B cell (primary cell): ENCODE results near the gene PRKCH. TPM values are rescaled to one million over a fixed set of nuclear protein-coding genes. Genes with fewer than 3 reads are reported as not detected.

Experiments used
- ATAC-seq: fragments of 200-7000 bp; cut with Tn5 transposase; one replicate; pipeline ENCODE4 v1.10.0; 2021; ENCODE audit warnings: low read depth, mild to moderate bottlenecking, moderate number of reproducible peaks, moderate library complexity
- CTCF ChIA-PET: fragments of 350-600 bp; sonication (Branson Sonifier 250); formaldehyde crosslinking; loops from one replicate; lab custom pipeline; 2021; ENCODE audit warnings: antibody characterized with exemption, inconsistent platforms; lab: Charles Lee
- POLR2A ChIA-PET: fragments of 350-600 bp; sonication (Branson Sonifier 250); formaldehyde crosslinking; loops from one replicate; lab custom pipeline; 2021; ENCODE audit warnings: antibody characterized with exemption; lab: Charles Lee
- DNase-seq: peaks from one replicate; pipeline ENCODE4 v3.0.0; 2013
- H2AFZ ChIP-seq: 2 replicates; pipeline ENCODE4 v1.6.1; 2012; ENCODE audit warnings: mild to moderate bottlenecking, low read depth, low read length; ENCODE audit not compliant: insufficient read depth, poor library complexity, severe bottlenecking
- H3K27ac ChIP-seq, 2 donors: 1 replicate in 1 of 2; 2 replicates in 1 of 2; pipeline ENCODE4 v1.5.1; 2012 to 2013; ENCODE audit warnings: low read length in 2 of 2, mild to moderate bottlenecking in 2 of 2, moderate library complexity in 1 of 2
- H3K27me3 ChIP-seq, 4 experiments: fragments of 200-600 bp in 1 of 4; sonication (generic) in 1 of 4; replicated peaks in 1 of 4; 1 replicate in 2 of 4; 2 replicates in 2 of 4; pipeline versions ENCODE4 v1.6.1 to v1.7.0; 2013 to 2016; ENCODE audit warnings: low read length in 3 of 4, mild to moderate bottlenecking in 2 of 4, mixed read lengths in 1 of 4, moderate library complexity in 1 of 4; ENCODE audit not compliant: insufficient read depth in 4 of 4, control insufficient read depth in 3 of 4; ENCODE audit errors: control extremely low read depth in 1 of 4
- H3K36me3 ChIP-seq, 2 experiments: replicated peaks in 1 of 2; 1 replicate in 1 of 2; 2 replicates in 1 of 2; pipeline versions ENCODE4 v1.6.1 to v1.7.1; 2013; ENCODE audit warnings: low read length in 1 of 2; ENCODE audit not compliant: insufficient read depth in 2 of 2, control insufficient read depth in 1 of 2; ENCODE audit errors: control extremely low read depth in 1 of 2, extremely low read depth in 1 of 2
- H3K4me1 ChIP-seq, 2 donors: fragments of 200-600 bp in 1 of 2; sonication (generic) in 1 of 2; 1 replicate in 1 of 2; 2 replicates in 1 of 2; pipeline versions ENCODE4 v1.5.1 to v1.6.1; 2013 to 2017; ENCODE audit warnings: low read length in 2 of 2; ENCODE audit not compliant: control insufficient read depth in 2 of 2, insufficient read depth in 2 of 2
- H3K4me2 ChIP-seq: replicated peaks from 2 replicates; pipeline ENCODE3; 2012; ENCODE audit warnings: mild to moderate bottlenecking, low read depth, low read length; ENCODE audit not compliant: poor library complexity, severe bottlenecking
- H3K4me3 ChIP-seq, 5 experiments: fragments of 200-600 bp in 1 of 5; sonication (generic) in 1 of 5; 1 replicate in 3 of 5; 2 replicates in 2 of 5; pipeline versions ENCODE4 v1.5.1 to v1.7.0; 2011 to 2016; ENCODE audit warnings: low read length in 4 of 5, mild to moderate bottlenecking in 4 of 5, low read depth in 2 of 5, control low read depth in 1 of 5, moderate library complexity in 1 of 5; ENCODE audit not compliant: insufficient read depth in 1 of 5; ENCODE audit errors: control extremely low read depth in 1 of 5, extremely low read depth in 1 of 5
- H3K79me2 ChIP-seq: fragments of 200-600 bp; sonication (generic); one replicate; pipeline ENCODE4 v1.6.0; 2016; ENCODE audit warnings: low read length; ENCODE audit not compliant: control insufficient read depth, insufficient read depth
- H3K9ac ChIP-seq: fragments of 200-600 bp; sonication (generic); 2 replicates; pipeline ENCODE4 v1.6.1; 2017; ENCODE audit warnings: mild to moderate bottlenecking, low read length, moderate library complexity
- H3K9me3 ChIP-seq, 3 donors: one replicate each; pipeline versions ENCODE4 v1.6.1 to v1.7.1; 2013; ENCODE audit warnings: low read length in 2 of 3; ENCODE audit not compliant: control insufficient read depth in 2 of 3, insufficient read depth in 1 of 3; ENCODE audit errors: control extremely low read depth in 1 of 3
- H4K20me1 ChIP-seq: 2 replicates; pipeline ENCODE4 v1.6.0; 2012; ENCODE audit warnings: mild to moderate bottlenecking, low read length; ENCODE audit not compliant: insufficient read depth, control insufficient read depth, poor library complexity, severe bottlenecking
- H3K27ac Mint-ChIP-seq: one replicate; pipeline ENCODE4 v1.8.0; 2021; ENCODE audit warnings: mixed read lengths
- H3K27me3 Mint-ChIP-seq: one replicate; pipeline ENCODE4 v1.8.0; 2021; ENCODE audit warnings: mixed read lengths
- H3K4me1 Mint-ChIP-seq: one replicate; pipeline ENCODE4 v1.8.0; 2021; ENCODE audit warnings: mixed read lengths
- H3K4me3 Mint-ChIP-seq: one replicate; pipeline ENCODE4 v1.8.0; 2021; ENCODE audit warnings: mixed read lengths
- H3K9me3 Mint-ChIP-seq: one replicate; pipeline ENCODE4 v1.8.0; 2022; ENCODE audit warnings: mixed read lengths; ENCODE audit not compliant: insufficient read depth
- EZH2 ChIP-seq: IDR thresholded peaks from 2 replicates; pipeline ENCODE4 v1.6.1; 2012; ENCODE audit warnings: borderline replicate concordance, low read depth, mild to moderate bottlenecking, moderate library complexity, low read length; ENCODE audit not compliant: insufficient read depth, poor library complexity, severe bottlenecking
- WGBS: methylation state at CpG from one replicate; pipeline ENCODE4 v1.1.5; 2013; ENCODE audit warnings: missing lambda C conversion rate; ENCODE audit not compliant: insufficient coverage; 5-methylcytosine and 5-hydroxymethylcytosine counted together
- intact Hi-C: fragments of 100-400 bp; cut with micrococcal nuclease; formaldehyde crosslinking; loops from one replicate; pipeline ENCODE4 v1.10.0; 2022
- polyA plus RNA-seq: library from polyadenylated mRNA; depleted of rRNA; stranded (reverse); fragments of >200 nt; gene quantifications from 2 replicates; pipeline ENCODE4 v1.2.3, GENCODE V29; 2012
- total RNA-seq, 2 donors: library from RNA; stranded (reverse); fragments of 120-200 nt in 1 of 2; gene quantifications; 1 replicate in 1 of 2; 2 replicates in 1 of 2; pipeline versions ENCODE4 v1.2.3 to v1.2.4, GENCODE V29; 2013 to 2022
- TF ChIP-seq, protein P1 (sequence below): fragments of 200-600 bp; IDR thresholded peaks from one replicate; pipeline ENCODE4 v1.8.0; 2022; ENCODE audit warnings: antibody characterized with exemption, mild to moderate bottlenecking

Gene PRKCH
- total and polyA plus RNA-seq, 2 donors (not counting 1 experiment from before 2014, with no cell fraction given): 2.0 to 5.0 TPM

GRCh38 chr14:61385002-61385685 is 63.8 kb downstream of the PRKCH start:
- peaks cover 0 to under 1% (median 0%) of the 10 kb centered on the region in 3 donors for H3K9me3 ChIP-seq
- H3K4me3 ChIP-seq: no peak overlapping the region
- no peak overlapping the region for H3K4me2 ChIP-seq
- H3K27ac ChIP-seq: no peak overlapping the region
- H3K27me3 ChIP-seq: no peaks in the 10 kb centered on the region
- ChIA-PET POLR2A (no interaction called here), CTCF (no interaction called here)
- H2AFZ ChIP-seq: no peak overlapping the region
- TF ChIP-seq, protein P1, sequence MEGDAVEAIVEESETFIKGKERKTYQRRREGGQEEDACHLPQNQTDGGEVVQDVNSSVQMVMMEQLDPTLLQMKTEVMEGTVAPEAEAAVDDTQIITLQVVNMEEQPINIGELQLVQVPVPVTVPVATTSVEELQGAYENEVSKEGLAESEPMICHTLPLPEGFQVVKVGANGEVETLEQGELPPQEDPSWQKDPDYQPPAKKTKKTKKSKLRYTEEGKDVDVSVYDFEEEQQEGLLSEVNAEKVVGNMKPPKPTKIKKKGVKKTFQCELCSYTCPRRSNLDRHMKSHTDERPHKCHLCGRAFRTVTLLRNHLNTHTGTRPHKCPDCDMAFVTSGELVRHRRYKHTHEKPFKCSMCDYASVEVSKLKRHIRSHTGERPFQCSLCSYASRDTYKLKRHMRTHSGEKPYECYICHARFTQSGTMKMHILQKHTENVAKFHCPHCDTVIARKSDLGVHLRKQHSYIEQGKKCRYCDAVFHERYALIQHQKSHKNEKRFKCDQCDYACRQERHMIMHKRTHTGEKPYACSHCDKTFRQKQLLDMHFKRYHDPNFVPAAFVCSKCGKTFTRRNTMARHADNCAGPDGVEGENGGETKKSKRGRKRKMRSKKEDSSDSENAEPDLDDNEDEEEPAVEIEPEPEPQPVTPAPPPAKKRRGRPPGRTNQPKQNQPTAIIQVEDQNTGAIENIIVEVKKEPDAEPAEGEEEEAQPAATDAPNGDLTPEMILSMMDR: no peak
- no peak for TF ChIP-seq EZH2
- H4K20me1 ChIP-seq: no peaks in the 10 kb centered on the region
- H3K27ac Mint-ChIP-seq: no peak overlapping the region
- H3K36me3 ChIP-seq: no peaks in the 10 kb centered on the region
- no peak overlapping the region for H3K4me3 Mint-ChIP-seq
- ATAC-seq (no peak), DNase-seq (no peak)
- 16% methylated on average over 6 of the region's 6 CpGs for WGBS
- H3K27me3 Mint-ChIP-seq: peaks cover 5% of the 10 kb centered on the region
- no peaks in the 10 kb centered on the region for H3K9me3 Mint-ChIP-seq
- peaks cover 10% of the 10 kb centered on the region for H3K4me1 Mint-ChIP-seq
- H3K79me2 ChIP-seq: no peaks in the 10 kb centered on the region
- no peak overlapping the region for H3K9ac ChIP-seq
- intact Hi-C loops: no loop called here
- peaks cover 8 to 17% of the 10 kb centered on the region in 2 donors for H3K4me1 ChIP-seq

GRCh38 chr14:61386173-61386772 is 64.9 kb downstream of the PRKCH start:
- H3K27ac Mint-ChIP-seq: no peak overlapping the region
- ChIA-PET POLR2A (no interaction called here), CTCF (interaction anchor here (1.2 kb wide), 1 partner anchor 9 kb away, joined by 3 read pairs; no protein-coding TSS in a partner anchor)
- TF ChIP-seq, protein P1: no peak
- no peak for TF ChIP-seq EZH2
- H3K36me3 ChIP-seq: no peaks in the 10 kb centered on the region
- no peaks in the 10 kb centered on the region for H3K9me3 Mint-ChIP-seq
- no peaks in the 10 kb centered on the region for H3K27me3 ChIP-seq
- H3K9me3 ChIP-seq: no peaks in the 10 kb centered on the region
- peaks cover 5% of the 10 kb centered on the region for H3K27me3 Mint-ChIP-seq
- no peak for ATAC-seq
- H3K9ac ChIP-seq: no peak overlapping the region
- H3K4me2 ChIP-seq: no peak overlapping the region
- no peak overlapping the region for H3K4me3 ChIP-seq
- H4K20me1 ChIP-seq: no peaks in the 10 kb centered on the region
- peaks cover 16% of the 10 kb centered on the region for H3K4me1 Mint-ChIP-seq
- H2AFZ ChIP-seq: no peak overlapping the region
- H3K4me3 Mint-ChIP-seq: no peak overlapping the region
- WGBS: 92% methylated on average over 9 of the region's 9 CpGs
- peaks cover 8 to 14% of the 10 kb centered on the region in 2 donors for H3K4me1 ChIP-seq
- no peak for DNase-seq
- intact Hi-C loops: no loop called here
- H3K79me2 ChIP-seq: no peaks in the 10 kb centered on the region
- no peak overlapping the region for H3K27ac ChIP-seq
